HG02798 (cell line): ENCODE measurements around the gene MPO.

Source experiments
- ATAC-seq: cut with Tn5 transposase; IDR thresholded peaks from one replicate; pipeline ENCODE4 v1.9.1; 2021; ENCODE audit warnings: mild to moderate bottlenecking; ENCODE audit not compliant: unreplicated experiment, poor library complexity

The MPO gene

DNA sequence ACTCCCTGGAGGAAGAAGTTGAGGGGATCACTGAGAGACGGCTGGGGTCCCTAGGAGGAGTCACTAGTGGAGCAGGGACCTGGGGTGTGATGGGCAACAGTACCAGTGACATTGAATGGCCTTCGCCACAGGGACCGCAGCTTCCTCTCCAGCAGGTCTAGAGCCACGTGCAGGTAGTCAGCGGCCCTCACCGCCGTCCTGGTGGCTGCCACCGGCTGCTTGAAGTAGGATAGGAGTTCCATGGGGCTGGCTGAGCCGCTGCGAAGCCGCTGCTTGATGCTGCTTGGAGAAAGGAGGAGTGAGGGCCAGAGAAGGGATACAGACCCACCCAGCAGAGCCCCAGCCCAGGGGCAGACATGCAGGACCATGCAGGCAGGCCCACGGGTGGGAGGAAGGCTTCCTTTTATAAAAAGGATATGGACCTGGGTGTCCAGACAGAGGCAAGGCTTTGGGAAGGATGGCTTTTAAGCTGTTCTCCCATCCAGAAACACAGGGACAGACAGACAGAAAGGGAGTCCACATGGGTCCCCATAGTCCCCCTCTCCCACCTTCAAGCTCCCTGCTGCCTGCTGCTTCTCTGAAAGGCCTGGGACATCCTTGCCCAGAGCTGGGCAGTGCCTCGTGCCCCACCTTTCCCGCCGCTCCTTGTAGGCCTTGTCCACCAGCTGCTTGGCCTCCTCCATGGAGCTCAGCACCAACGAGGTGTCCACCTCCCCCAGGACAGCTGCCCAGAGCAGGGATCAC, 827 bp downstream of the MPO start:
- no peak for ATAC-seq

- no peak for ATAC-seq
These were observed 1.6 kb downstream of the MPO start for GRCh38 chr17:58279016-58279711.

DNA sequence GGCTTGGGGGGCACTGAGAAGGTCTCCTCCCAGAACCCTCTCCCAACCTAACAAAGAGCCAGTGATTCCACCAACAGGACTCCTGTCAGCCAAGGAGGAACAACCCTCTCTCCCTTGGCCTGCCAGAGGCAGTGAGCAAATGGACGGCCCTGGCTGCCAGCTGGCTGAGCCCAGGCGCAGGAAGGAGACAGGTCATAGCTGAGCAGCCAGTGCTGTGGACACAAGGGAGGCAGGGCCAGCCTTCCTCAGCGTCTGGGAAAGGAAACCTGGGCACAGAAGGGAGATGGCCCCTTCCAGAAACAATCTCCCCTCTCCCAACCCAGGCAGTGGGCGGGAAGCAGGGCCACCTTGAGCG, 2.1 kb downstream of the MPO start:
- no peak for ATAC-seq

DNA sequence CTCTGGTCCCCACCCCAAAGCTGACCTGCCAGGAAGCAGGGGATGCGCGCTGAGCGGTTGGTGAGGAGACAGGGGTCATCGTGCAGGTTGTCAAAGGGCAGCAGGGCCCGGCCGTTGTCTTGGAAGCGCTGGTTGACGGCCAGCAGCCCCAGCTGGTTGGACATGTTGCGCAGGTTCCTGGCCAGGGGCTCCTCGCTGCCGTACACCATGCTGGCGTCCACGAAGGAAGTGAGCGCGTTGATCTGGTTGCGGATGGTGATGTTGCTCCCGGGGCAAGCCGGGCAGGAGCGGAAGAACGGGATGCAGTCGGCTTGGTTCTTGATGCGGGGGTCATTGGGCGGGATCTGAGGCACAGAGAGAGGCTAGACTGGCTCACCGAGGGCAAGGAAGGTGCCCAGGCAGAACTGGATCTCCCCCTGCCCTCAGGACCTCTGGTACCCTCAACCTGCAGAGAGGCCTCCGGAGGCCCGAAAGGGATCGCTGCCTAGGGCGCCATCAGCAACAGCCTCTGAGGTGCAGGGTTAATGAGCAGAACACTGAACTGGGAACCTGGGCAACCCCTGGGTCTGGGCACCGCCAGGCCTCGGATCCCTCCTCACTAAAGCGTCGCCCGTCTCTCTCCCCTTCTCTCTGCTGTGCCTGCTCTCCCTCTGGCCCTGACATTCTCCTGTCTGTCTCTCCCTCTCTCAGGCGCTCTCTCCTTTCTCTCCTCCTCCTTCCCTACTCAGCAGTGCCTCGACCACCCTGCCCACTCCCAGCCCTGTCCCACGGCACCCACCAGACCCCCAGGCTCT, 2.7 kb downstream of the MPO start:
- ATAC-seq = no peak

GRCh38 chr17:58277107-58277801, 3.5 kb downstream of the MPO start:
- ATAC-seq = no peak

GRCh38 chr17:58276423-58276822, 4.3 kb downstream of the MPO start:
- no peak for ATAC-seq

DNA sequence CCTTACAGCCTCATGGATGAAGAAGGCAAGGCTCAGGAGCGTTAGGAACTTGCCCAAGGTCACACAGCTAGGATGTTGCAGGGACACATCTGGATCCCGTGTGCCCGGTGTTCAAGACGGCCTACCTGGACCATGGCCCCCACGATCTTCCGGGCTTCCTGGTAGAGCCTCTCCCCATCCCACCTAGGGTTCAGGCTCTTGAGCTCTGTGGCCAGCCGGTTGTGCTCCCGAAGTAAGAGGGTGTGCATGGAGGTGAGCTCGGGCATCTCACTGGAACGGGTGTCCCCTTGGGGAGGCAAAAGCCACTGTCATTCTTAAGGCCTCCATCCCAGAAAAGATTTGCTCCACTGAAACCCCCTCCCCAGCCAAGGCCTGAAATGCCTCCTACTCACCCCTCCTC, 5.3 kb downstream of the MPO start:
- ATAC-seq = no peak

DNA sequence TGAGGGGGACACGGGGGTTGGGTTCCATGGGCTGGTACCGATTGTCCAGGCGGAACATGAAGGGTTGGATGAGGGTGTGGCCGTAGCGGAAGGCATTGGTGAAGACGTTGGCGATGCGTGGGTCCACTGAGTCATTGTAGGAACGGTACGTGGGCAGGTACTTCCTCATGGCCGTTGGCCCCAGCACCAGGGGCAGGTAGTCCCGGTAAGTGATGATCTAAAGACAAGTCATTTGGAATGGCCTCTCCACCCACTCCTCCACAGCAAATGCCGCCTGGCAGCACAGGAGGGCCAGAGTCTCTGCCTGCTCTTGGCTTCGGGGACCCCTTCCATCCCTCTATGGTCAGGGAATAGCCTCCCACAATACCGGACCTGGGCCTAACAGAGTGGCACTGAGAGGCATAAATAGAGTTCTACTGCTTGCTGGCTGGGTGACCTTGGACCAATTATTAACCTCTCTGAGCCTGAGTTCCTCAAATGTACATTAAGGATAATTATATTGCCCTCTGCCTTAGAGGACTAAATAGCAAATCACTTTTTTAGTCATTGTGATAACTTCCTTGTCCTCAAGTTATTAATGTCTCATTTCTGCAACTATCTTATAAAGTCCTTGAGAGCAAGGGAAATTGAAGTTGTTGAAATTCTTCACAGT, 7.2 kb downstream of the MPO start:
- no peak for ATAC-seq

GRCh38 chr17:58272367-58273280, 8.1 kb downstream of the MPO start:
- no peak for ATAC-seq

- no peak for ATAC-seq
These were observed 9.4 kb downstream of the MPO start for GRCh38 chr17:58271216-58271931.

GRCh38 chr17:58270476-58271215, 10.1 kb downstream of the MPO start:
- no peak for ATAC-seq

DNA sequence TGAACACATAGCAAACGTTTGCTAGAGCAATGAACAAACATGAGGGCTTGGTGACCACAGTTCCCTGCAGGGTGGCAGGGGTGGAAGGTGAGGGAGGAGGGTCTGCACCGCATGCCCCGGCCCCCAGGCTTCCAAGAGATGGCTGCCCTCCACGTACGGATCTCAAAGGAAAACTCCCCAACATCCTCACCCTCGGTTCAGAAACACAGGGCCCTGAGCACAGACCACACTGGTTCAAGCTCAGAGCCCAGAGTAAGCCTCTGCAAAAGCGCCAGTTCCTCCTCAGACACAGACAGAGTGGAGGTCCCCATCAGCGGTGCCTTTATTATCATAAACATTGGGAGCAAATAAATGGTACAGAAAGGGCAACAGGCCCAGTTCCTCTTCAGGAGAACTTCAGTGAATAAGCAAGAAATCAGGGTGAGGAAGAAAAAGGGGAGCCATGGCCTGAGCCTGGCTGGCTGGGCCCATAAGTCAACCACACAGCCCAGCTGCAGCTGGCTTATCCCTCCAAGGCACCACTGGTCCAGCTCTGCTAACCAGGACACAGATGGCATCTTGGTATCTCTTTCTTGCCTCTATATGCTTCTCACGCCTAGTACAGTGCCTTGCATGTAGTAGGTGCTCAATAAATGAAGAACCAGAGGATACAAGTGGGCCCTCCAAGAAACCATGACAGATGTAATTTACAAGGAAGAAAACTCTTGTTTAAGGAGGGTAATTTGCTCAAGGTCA, 11.0 kb downstream of the MPO start:
- ATAC-seq = no peak

DNA sequence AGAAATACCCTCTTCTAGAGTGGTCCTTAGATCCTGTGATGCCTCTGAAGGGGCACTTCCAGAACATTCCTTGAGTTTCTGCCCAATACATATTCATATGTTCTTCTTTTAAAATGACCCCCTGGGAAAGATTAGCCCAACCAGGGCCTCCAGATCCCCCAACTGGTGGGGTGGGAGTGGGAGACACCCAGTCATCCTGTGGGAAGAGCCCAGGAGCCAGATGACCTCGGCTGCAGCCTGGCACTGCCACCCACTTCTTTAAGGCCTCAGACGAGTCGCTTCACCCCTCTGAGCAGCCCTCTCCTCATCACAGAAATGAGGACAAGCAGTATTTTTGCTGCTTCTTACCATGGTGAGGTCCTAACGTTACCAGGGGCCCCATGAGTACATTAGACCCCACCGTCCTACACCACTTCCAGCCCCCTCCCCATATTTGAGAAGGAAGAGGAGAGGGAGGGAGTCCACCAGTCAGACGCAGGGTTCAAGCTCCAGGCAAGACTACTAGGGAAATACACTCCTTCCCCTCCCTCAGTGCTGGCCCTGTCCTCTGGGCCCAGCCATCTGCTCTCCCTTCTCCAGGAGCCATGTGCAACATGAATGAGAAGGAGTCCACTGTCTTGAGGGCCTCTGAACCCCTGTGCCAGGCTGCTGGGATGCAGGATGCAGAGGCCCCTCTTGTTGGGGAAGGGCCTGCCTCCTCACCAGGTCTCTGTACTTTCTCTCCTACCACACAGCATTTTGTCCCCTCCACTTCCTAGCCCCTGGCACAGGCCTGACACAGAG, 11.8 kb downstream of the MPO start:
- ATAC-seq = no peak

GRCh38 chr17:58268326-58268725, 12.4 kb downstream of the MPO start:
- ATAC-seq = no peak

DNA sequence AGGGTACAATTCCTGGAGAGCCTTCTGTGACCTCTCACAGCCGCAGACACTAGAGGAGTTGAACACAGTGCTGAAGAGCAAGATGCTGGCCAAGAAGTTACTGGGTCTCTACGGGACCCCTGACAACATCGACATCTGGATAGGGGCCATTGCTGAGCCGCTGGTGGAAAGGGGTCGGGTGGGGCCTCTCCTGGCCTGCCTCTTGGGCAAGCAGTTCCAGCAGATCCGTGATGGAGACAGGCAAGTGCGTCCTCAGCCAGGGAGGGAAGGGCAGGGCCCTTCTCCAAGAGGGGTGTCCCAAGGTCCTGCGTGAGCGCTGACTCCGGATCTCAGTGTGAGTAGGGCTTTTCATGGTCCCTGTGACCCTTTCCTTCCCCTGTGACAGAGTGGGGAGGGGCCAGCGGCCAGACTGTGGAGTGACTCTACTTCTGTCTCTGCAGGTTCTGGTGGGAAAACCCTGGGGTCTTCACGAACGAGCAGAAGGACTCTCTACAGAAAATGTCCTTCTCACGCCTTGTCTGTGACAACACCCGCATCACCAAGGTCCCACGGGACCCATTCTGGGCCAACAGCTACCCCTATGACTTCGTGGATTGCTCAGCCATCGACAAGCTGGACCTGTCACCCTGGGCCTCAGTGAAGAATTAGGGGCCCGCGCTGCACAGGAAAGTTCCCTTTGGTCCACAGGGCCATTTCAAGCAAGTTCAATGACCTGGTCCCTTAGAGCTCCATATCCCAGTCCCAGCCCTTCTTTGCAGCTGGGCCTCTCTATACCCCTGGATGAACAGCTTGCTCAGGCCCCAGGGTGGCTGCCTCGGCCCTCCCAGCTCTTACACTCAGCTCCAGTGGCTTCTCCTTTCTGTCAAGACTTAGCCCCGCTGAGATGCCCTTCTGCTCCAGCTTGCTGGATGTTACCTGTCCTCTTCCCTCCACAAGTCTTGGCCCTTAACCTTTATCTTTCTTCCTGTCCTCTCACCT, 13.1 kb downstream of the MPO start:
- no peak for ATAC-seq
